Smooth muscle cell (in vitro differentiated cells): ENCODE measurements around the gene ISG20. TPM values are rescaled to one million over a fixed set of nuclear protein-coding genes. Genes with fewer than 3 reads are reported as not detected.

Experiments used
- DNase-seq: peaks from one replicate; lab custom pipeline; 2025; ENCODE audit not compliant: unreplicated experiment; lab: John Stamatoyannopoulos, UW
- H2AFZ ChIP-seq: fragments of 200-600 bp; sonication (generic); 2 replicates; pipeline ENCODE4 v1.6.0; 2016; ENCODE audit warnings: antibody characterized with exemption, low read depth, mild to moderate bottlenecking
- H3F3A ChIP-seq: fragments of 200-600 bp; sonication (generic); 2 replicates; pipeline ENCODE4 v1.6.0; 2017; ENCODE audit warnings: antibody characterized with exemption, low read depth
- H3K27ac ChIP-seq: fragments of 200-600 bp; sonication (generic); 2 replicates; pipeline ENCODE4 v1.5.1; 2016; ENCODE audit warnings: low read depth, mild to moderate bottlenecking
- H3K27me3 ChIP-seq: fragments of 200-600 bp; sonication (generic); 2 replicates; pipeline ENCODE4 v1.6.1; 2016; ENCODE audit warnings: low read depth, mild to moderate bottlenecking
- H3K36me3 ChIP-seq: fragments of 200-600 bp; sonication (generic); 2 replicates; pipeline ENCODE4 v1.5.1; 2016; ENCODE audit warnings: low read depth
- H3K4me1 ChIP-seq: fragments of 200-600 bp; sonication (generic); 2 replicates; pipeline ENCODE4 v1.5.1; 2016; ENCODE audit warnings: low read depth
- H3K4me2 ChIP-seq: fragments of 200-600 bp; sonication (generic); 2 replicates; pipeline ENCODE4 v1.6.0; 2016; ENCODE audit warnings: mild to moderate bottlenecking
- H3K4me3 ChIP-seq: fragments of 200-600 bp; sonication (generic); 2 replicates; pipeline ENCODE4 v1.5.1; 2016; ENCODE audit warnings: mild to moderate bottlenecking
- H3K79me2 ChIP-seq: fragments of 200-600 bp; sonication (generic); 2 replicates; pipeline ENCODE4 v1.6.0; 2016; ENCODE audit warnings: low read depth, mild to moderate bottlenecking
- H3K9ac ChIP-seq: fragments of 200-600 bp; sonication (generic); 2 replicates; pipeline ENCODE4 v1.6.0; 2016; ENCODE audit warnings: low read depth
- H3K9me3 ChIP-seq: fragments of 200-600 bp; sonication (generic); replicated peaks from 2 replicates; pipeline ENCODE4 v1.5.1; 2016; ENCODE audit warnings: low read depth
- H4K20me1 ChIP-seq: fragments of 200-600 bp; sonication (generic); 2 replicates; pipeline ENCODE4 v1.6.0; 2016; ENCODE audit warnings: low read depth
- WGBS: methylation state at CpG from one replicate; pipeline ENCODE4 v1.1.7; 2016; ENCODE audit warnings: low lambda C conversion rate; 5-methylcytosine and 5-hydroxymethylcytosine counted together
- polyA plus RNA-seq: library from polyadenylated mRNA; unstranded; fragments of >200 nt; fragmentation: Nextera tagmentation; extraction: Ambion mirVana; gene quantifications from 2 replicates; pipeline ENCODE4 v1.2.1, GENCODE V29; 2016
- total RNA-seq: library from RNA; depleted of rRNA; stranded (reverse); fragments of >200 nt; gene quantifications from 2 replicates; pipeline ENCODE4 v1.2.3, GENCODE V29; 2014
- TF ChIP-seq, protein P1 (sequence below): fragments of 200-600 bp; sonication (generic); IDR thresholded peaks from 2 replicates; pipeline ENCODE4 v1.5.1; 2017; ENCODE audit warnings: borderline replicate concordance, mild to moderate bottlenecking, antibody characterized with exemption; ENCODE audit not compliant: insufficient read depth, poor library complexity, severe bottlenecking

ISG20 gene
- total and polyA plus RNA-seq, 2 experiments from 2014 or later, result 0.81 to 1.1 TPM

- H3K9ac ChIP-seq, result no peak overlapping the region
- no peaks in the 10 kb centered on the region for H3K79me2 ChIP-seq
- H3F3A ChIP-seq, result no peaks in the 10 kb centered on the region
- no peaks in the 10 kb centered on the region for H3K4me1 ChIP-seq
- no peaks in the 10 kb centered on the region for H3K36me3 ChIP-seq
- peaks cover 13% of the 10 kb centered on the region for H3K27me3 ChIP-seq
- H3K4me3 ChIP-seq, result no peak overlapping the region
- H3K9me3 ChIP-seq, result no peaks in the 10 kb centered on the region
- H4K20me1 ChIP-seq, result no peaks in the 10 kb centered on the region
- H3K4me2 ChIP-seq, result no peak overlapping the region
- 89% methylated on average over 13 of the region's 13 CpGs for WGBS
- TF ChIP-seq, protein P1, sequence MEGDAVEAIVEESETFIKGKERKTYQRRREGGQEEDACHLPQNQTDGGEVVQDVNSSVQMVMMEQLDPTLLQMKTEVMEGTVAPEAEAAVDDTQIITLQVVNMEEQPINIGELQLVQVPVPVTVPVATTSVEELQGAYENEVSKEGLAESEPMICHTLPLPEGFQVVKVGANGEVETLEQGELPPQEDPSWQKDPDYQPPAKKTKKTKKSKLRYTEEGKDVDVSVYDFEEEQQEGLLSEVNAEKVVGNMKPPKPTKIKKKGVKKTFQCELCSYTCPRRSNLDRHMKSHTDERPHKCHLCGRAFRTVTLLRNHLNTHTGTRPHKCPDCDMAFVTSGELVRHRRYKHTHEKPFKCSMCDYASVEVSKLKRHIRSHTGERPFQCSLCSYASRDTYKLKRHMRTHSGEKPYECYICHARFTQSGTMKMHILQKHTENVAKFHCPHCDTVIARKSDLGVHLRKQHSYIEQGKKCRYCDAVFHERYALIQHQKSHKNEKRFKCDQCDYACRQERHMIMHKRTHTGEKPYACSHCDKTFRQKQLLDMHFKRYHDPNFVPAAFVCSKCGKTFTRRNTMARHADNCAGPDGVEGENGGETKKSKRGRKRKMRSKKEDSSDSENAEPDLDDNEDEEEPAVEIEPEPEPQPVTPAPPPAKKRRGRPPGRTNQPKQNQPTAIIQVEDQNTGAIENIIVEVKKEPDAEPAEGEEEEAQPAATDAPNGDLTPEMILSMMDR, result no peak
- H3K27ac ChIP-seq, result no peak overlapping the region
- H2AFZ ChIP-seq, result no peak overlapping the region
- DNase-seq, result no peak
These were observed 41.6 kb downstream of the ISG20 start for GRCh38 chr15:88680241-88681001.

- no peaks in the 10 kb centered on the region for H3K79me2 ChIP-seq
- TF ChIP-seq, protein P1, result no peak
- no peaks in the 10 kb centered on the region for H3K36me3 ChIP-seq
- H3K9me3 ChIP-seq, result no peaks in the 10 kb centered on the region
- H3K9ac ChIP-seq, result no peak overlapping the region
- no peak overlapping the region for H3K4me3 ChIP-seq
- H2AFZ ChIP-seq, result no peak overlapping the region
- H3K4me2 ChIP-seq, result no peak overlapping the region
- H4K20me1 ChIP-seq, result no peaks in the 10 kb centered on the region
- H3K27me3 ChIP-seq, result peaks cover 10% of the 10 kb centered on the region
- DNase-seq, result no peak
- H3F3A ChIP-seq, result no peaks in the 10 kb centered on the region
- H3K4me1 ChIP-seq, result no peaks in the 10 kb centered on the region
- no peak overlapping the region for H3K27ac ChIP-seq
- 88% methylated on average over 13 of the region's 13 CpGs for WGBS
These were observed 42.9 kb downstream of the ISG20 start for GRCh38 chr15:88681610-88682221.

- H3K27ac ChIP-seq, result no peak overlapping the region
- no peak for DNase-seq
- H3K4me2 ChIP-seq, result no peak overlapping the region
- H3F3A ChIP-seq, result no peaks in the 10 kb centered on the region
- no peaks in the 10 kb centered on the region for H3K4me1 ChIP-seq
- peaks cover 6% of the 10 kb centered on the region for H3K27me3 ChIP-seq
- H3K9ac ChIP-seq, result no peak overlapping the region
- H4K20me1 ChIP-seq, result no peaks in the 10 kb centered on the region
- TF ChIP-seq, protein P1, result no peak
- no peak overlapping the region for H3K4me3 ChIP-seq
- WGBS, result 64% methylated on average over 3 of the region's 3 CpGs
- no peaks in the 10 kb centered on the region for H3K79me2 ChIP-seq
- no peaks in the 10 kb centered on the region for H3K9me3 ChIP-seq
- H2AFZ ChIP-seq, result no peak overlapping the region
- H3K36me3 ChIP-seq, result no peaks in the 10 kb centered on the region
These were observed 45.5 kb downstream of the ISG20 start for GRCh38 chr15:88684345-88684744.

- Histone ChIP-seq H3K4me1 (no peaks in the 10 kb centered on the region), H3K27ac (no peak overlapping the region), H4K20me1 (no peaks in the 10 kb centered on the region), H3K9me3 (no peaks in the 10 kb centered on the region), H2AFZ (no peak overlapping the region), H3K27me3 (peaks cover 6% of the 10 kb centered on the region), H3K36me3 (no peaks in the 10 kb centered on the region), H3K9ac (no peak overlapping the region), H3K4me3 (no peak overlapping the region), H3K79me2 (no peaks in the 10 kb centered on the region), H3F3A (no peaks in the 10 kb centered on the region), H3K4me2 (no peak overlapping the region)
- DNase-seq, result no peak
- 78% methylated on average over 2 of the region's 2 CpGs for WGBS
- TF ChIP-seq, protein P1, result no peak
These were observed 47.4 kb downstream of the ISG20 start for GRCh38 chr15:88686166-88686565.
